Right lobe of liver (tissue), 6 donors: ENCODE measurements around the gene LRRC40. TPM values are rescaled to one million over a fixed set of nuclear protein-coding genes. Genes with fewer than 3 reads are reported as not detected.

ENCODE experiments used
- ATAC-seq, 4 donors: fragments of 200-7000 bp; cut with Tn5 transposase; one replicate each; pipeline ENCODE4 v1.9.1; 2020; ENCODE audit warnings: mild to moderate bottlenecking in 4 of 4, moderate library complexity in 4 of 4
- DNase-seq, 3 donors: peaks; one replicate each; pipeline ENCODE4 v3.0.0-alpha.2; 2020
- H3K27ac ChIP-seq, 3 donors: fragments of 200-600 bp; one replicate each; pipeline ENCODE4 v1.8.0; 2022
- H3K27me3 ChIP-seq, 2 donors: fragments of 200-600 bp; one replicate each; pipeline ENCODE4 v1.8.0; 2022
- H3K36me3 ChIP-seq, 4 donors: fragments of 200-600 bp; sonication (generic) in 1 of 4; one replicate each; pipeline versions ENCODE4 v1.5.1 to v1.8.0; 2017 to 2022; ENCODE audit warnings: control low read depth in 1 of 4
- H3K4me1 ChIP-seq, 4 donors: fragments of 200-600 bp; sonication (generic) in 1 of 4; one replicate each; pipeline versions ENCODE4 v1.5.1 to v1.8.0; 2017 to 2022; ENCODE audit warnings: control low read depth in 1 of 4
- H3K4me3 ChIP-seq, 3 donors: fragments of 200-600 bp; one replicate each; pipeline ENCODE4 v1.8.0; 2022
- H3K9me3 ChIP-seq, 4 donors: fragments of 200-600 bp; sonication (generic) in 1 of 4; one replicate each; pipeline versions ENCODE4 v1.5.1 to v1.8.0; 2017 to 2022; ENCODE audit warnings: control low read depth in 1 of 4
- POLR2A ChIP-seq: fragments of 450-650 bp; IDR thresholded peaks from one replicate; pipeline ENCODE4 v1.6.1; 2017; ENCODE audit warnings: antibody characterized with exemption, mild to moderate bottlenecking
- WGBS: methylation state at CpG from one replicate; pipeline ENCODE4 v1.1.6; 2018; ENCODE audit warnings: low coverage, low lambda C conversion rate; ENCODE audit not compliant: insufficient coverage; ENCODE audit errors: missing lambda C conversion rate; 5-methylcytosine and 5-hydroxymethylcytosine counted together
- intact Hi-C, 2 donors: fragments of 100-400 bp; cut with DNase I; formaldehyde crosslinking; loops; one replicate each; pipeline versions ENCODE4 v1.11.2 to v1.14.1; 2022
- total RNA-seq, 6 experiments: library from RNA; depleted of rRNA in 2 of 6; stranded (reverse); fragments of >200 nt in 2 of 6; fragmentation: NEBNext Ultra II Directional in 3 of 6; extraction: Animal tissue kit (Norgen Biotek cat#: 25700) in 3 of 6; gene quantifications; one replicate each; pipeline versions ENCODE4 v1.1.0 to v1.2.4, GENCODE V29; 2016 to 2023
- TF ChIP-seq, protein P1 (sequence below), 4 donors: fragments of 200-600 bp in 3 of 4; fragments of 450-650 bp in 1 of 4; IDR thresholded peaks; one replicate each; pipeline versions ENCODE4 v1.5.1 to v1.8.0; 2016 to 2022; ENCODE audit warnings: antibody characterized with exemption in 4 of 4, mild to moderate bottlenecking in 2 of 4
- donor health status: DM: no; HTN: yes; CAD: no.
- donor health status: DM: no; HTN: no; CAD: no.
- donor health status: DM: no; HTN: no; CAD: no.
- donor health status: DM: no; HTN: yes; CAD: no.
- donor health status: DM: no; HTN: yes; CAD: no.

Gene LRRC40
- total RNA-seq, 6 experiments from 2014 or later: 8.9 to 15.3 (median 9.9) TPM

DNA sequence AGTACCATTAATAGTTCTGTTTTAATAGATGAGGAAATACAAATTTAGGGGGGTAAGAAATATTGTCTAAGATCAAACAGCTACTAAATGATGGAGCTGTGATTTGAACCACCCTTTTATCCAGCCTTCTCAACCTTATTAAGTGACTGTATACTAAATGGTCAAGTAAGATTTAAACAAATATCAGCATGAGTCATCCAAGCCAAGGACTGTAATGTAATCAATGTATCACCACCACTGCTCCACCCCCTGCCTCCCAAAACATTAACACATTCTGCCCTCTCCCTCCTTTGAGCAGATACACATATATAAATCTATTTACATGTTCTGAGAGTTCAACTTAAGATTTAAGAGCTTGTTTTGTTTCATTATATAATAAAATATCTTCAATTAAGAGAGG lies 58.9 kb downstream of the LRRC40 start:
- Histone ChIP-seq H3K4me3 (no peak overlapping the region), H3K27me3 (no peaks in the 10 kb centered on the region), H3K9me3 (no peaks in the 10 kb centered on the region), H3K27ac (no peak overlapping the region), H3K36me3 (peaks cover 0 to 30% (median 2%) of the 10 kb centered on the region in 4 donors), H3K4me1 (no peaks in the 10 kb centered on the region)
- intact Hi-C loops: no loop called here
- ATAC-seq (peak in 1 of 4 donors; percentile 69), DNase-seq (no peak)
- no peak for TF ChIP-seq POLR2A
- TF ChIP-seq, protein P1, sequence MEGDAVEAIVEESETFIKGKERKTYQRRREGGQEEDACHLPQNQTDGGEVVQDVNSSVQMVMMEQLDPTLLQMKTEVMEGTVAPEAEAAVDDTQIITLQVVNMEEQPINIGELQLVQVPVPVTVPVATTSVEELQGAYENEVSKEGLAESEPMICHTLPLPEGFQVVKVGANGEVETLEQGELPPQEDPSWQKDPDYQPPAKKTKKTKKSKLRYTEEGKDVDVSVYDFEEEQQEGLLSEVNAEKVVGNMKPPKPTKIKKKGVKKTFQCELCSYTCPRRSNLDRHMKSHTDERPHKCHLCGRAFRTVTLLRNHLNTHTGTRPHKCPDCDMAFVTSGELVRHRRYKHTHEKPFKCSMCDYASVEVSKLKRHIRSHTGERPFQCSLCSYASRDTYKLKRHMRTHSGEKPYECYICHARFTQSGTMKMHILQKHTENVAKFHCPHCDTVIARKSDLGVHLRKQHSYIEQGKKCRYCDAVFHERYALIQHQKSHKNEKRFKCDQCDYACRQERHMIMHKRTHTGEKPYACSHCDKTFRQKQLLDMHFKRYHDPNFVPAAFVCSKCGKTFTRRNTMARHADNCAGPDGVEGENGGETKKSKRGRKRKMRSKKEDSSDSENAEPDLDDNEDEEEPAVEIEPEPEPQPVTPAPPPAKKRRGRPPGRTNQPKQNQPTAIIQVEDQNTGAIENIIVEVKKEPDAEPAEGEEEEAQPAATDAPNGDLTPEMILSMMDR (IDR thresholded peaks at IDR 0.05): no peak

DNA sequence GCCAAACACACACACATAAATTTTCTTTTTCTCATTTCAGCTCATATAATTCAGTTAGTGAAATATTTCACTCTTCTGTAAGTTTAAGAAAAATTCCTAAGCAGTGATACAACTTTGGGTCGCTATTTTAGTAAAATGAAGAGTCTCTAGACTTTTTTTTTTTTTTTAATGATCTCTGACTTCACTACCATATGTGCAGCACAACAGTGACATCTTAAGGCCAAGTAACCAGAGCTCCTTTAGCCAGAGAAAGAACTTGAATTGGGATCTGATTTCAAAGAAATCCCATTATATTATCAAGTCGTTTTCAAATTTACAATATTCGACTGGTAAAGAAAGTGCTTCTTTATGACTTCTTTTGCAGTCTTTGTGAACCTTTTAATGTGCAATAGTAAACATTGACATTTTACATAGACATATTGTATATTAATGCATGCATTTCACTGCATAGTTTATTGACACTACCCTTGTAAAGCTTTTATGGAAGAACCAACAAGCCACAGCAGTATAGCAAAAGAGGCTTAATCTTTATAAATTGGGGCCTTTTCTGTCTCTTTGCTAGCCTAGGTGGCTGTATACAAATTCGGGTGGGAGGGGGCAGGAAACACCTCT lies 62.2 kb downstream of the LRRC40 start:
- TF ChIP-seq POLR2A: no peak
- TF ChIP-seq, protein P1 (IDR thresholded peaks at IDR 0.05): peak in 1 of 4 donors; percentile 18
- Histone ChIP-seq H3K27me3 (no peaks in the 10 kb centered on the region), H3K4me1 (no peaks in the 10 kb centered on the region), H3K9me3 (no peaks in the 10 kb centered on the region), H3K27ac (no peak overlapping the region), H3K36me3 (peaks cover 0 to 21% (median 2%) of the 10 kb centered on the region in 4 donors), H3K4me3 (no peak overlapping the region)
- 72% methylated on average over 4 of the region's 4 CpGs for WGBS
- DNase-seq (no peak), ATAC-seq (no peak)
- intact Hi-C loops: no loop called here

DNA sequence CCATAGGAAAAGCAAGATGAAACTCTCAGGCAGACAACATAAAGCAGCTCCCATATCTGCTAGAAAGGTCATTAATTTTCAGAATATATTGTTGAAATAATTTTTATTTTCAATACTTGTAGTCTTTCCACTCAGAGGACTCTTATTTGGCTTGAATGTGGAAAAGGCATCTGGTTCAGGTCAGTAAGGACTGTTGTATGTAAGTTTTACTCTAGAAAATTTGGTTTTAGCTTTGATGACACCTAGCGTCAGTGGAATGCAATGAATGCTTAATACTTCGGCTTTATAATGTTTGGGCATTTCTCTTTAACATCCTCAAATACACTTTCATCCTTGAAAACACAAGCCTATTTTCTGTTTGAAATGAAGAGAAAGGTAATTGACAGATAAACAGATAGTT lies 63.3 kb downstream of the LRRC40 start:
- WGBS: 46% methylated on average over 2 of the region's 2 CpGs
- TF ChIP-seq, protein P1 (IDR thresholded peaks at IDR 0.05): no peak
- no peak for TF ChIP-seq POLR2A
- H3K4me3 ChIP-seq: no peak overlapping the region
- intact Hi-C loops: no loop called here
- no peaks in the 10 kb centered on the region for H3K9me3 ChIP-seq
- H3K27me3 ChIP-seq: no peaks in the 10 kb centered on the region
- DNase-seq (no peak), ATAC-seq (no peak)
- H3K4me1 ChIP-seq: no peaks in the 10 kb centered on the region
- H3K36me3 ChIP-seq: peaks cover 0 to 17% (median 2%) of the 10 kb centered on the region in 4 donors
- no peak overlapping the region for H3K27ac ChIP-seq

DNA sequence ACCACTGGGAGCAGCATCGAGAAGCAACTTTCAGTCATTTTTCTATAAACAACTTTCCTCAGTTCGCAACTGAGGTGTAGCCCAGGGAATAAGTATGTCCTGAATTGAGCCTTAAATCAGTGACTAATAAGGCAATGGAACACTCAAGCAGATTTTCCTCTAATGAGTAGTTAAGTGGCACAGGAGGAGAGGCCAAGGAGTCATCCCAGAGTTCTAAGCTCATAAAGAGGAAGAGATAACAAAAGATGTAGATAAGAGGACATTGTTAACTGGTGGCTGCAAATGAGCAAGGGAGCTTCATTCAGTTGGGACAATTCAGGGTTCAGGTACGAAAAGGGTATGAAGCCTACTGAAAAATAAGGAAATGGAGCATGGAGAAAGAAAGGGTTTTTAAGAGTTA lies 64.5 kb downstream of the LRRC40 start:
- Histone ChIP-seq H3K4me1 (no peaks in the 10 kb centered on the region), H3K27ac (no peak overlapping the region), H3K4me3 (no peak overlapping the region), H3K9me3 (no peaks in the 10 kb centered on the region), H3K36me3 (peaks cover 0 to 13% (median 2%) of the 10 kb centered on the region in 4 donors), H3K27me3 (no peaks in the 10 kb centered on the region)
- intact Hi-C loops: no loop called here
- DNase-seq (no peak), ATAC-seq (no peak)
- WGBS: 83% methylated on average over 3 of the region's 3 CpGs
- no peak for TF ChIP-seq POLR2A
- TF ChIP-seq, protein P1 (IDR thresholded peaks at IDR 0.05): no peak

DNA sequence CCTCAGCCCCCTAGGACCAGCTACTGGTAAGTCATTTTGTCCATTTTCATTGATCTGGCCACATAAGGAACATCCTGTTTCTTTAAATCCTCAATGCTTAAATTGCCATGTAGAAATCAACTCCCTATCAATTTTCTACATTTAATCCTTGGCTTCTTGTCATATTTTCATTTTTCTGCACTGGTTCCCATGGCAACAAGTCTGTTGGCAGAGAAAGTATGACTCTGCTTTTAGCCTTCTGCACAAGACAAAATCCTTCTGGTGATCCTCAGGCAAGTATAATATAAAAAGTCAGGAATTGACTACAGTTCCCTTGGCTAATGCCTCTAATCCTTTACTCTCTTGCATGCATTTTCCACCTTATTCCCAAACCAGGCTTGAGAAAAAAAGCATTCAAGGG lies 65.0 kb downstream of the LRRC40 start:
- Histone ChIP-seq H3K36me3 (peaks cover 0 to 10% (median 0%) of the 10 kb centered on the region in 4 donors), H3K9me3 (no peaks in the 10 kb centered on the region), H3K4me3 (no peak overlapping the region), H3K4me1 (no peaks in the 10 kb centered on the region), H3K27ac (no peak overlapping the region), H3K27me3 (no peaks in the 10 kb centered on the region)
- TF ChIP-seq, protein P1 (IDR thresholded peaks at IDR 0.05): no peak
- no peak for TF ChIP-seq POLR2A
- DNase-seq (no peak), ATAC-seq (no peak)
- intact Hi-C loops: no loop called here
